Measurements from ENCODE around the gene PSMA2. TPM values are rescaled to one million over a fixed set of nuclear protein-coding genes. Genes with fewer than 3 reads are reported as not detected.

The PSMA2 gene
- total RNA-seq, 1 experiment from 2014 or later, result 175 TPM

- no peak overlapping the region for H2AFZ ChIP-seq
- intact Hi-C loops (cut with micrococcal nuclease; ENCODE audit: unreplicated experiment), result no loop called here
- H3K36me3 ChIP-seq (ENCODE audit: low read depth), result peaks cover 20% of the 10 kb centered on the region
- H3K4me1 ChIP-seq (replicated peaks; ENCODE audit: insufficient read depth), result peaks cover 18% of the 10 kb centered on the region
- peak overlapping the region; percentile 53 for H3K27ac ChIP-seq
- POLR2A ChIA-PET (ENCODE audit: unreplicated experiment), result interaction anchor here (0.5 kb wide), 1 partner anchor 18 kb away, joined by 20 read pairs; the partner anchor contains the start of genes MRPL32 and PSMA2
- H3K4me3 ChIP-seq, result no peak overlapping the region
- peaks cover 16% of the 10 kb centered on the region for H3K79me2 ChIP-seq (ENCODE audit: low read depth)
- no peaks in the 10 kb centered on the region for H3K27me3 ChIP-seq (ENCODE audit: insufficient read depth, low read depth)
- no peak for TF ChIP-seq EZH2 (IDR thresholded peaks at IDR 0.05; ENCODE audit: low read depth)
- no peak for TF ChIP-seq CTCF (conservative IDR thresholded peaks at IDR 0.05)
- no peaks in the 10 kb centered on the region for H4K20me1 ChIP-seq (ENCODE audit: insufficient read depth)
- DNase-seq, result peak in 1 of 2 experiments; percentile 74
- no peaks in the 10 kb centered on the region for H3K9me3 ChIP-seq (ENCODE audit: insufficient read depth, low read depth)
- peaks cover 30% of the 10 kb centered on the region for H3F3A ChIP-seq (ENCODE audit: insufficient read depth, low read depth)
- no peaks in the 10 kb centered on the region for H3K9me2 ChIP-seq (ENCODE audit: insufficient read depth)
- no TSS peak for BruUV-seq (replicated peaks)
- no peak overlapping the region for H3K4me2 ChIP-seq
- CTCF ChIA-PET, result interaction anchor here (0.6 to 0.7 kb wide), 2 partner anchors 410 to 1012 kb away, joined by 3 to 10 read pairs; partner anchors contain the start of gene UBE2D4
These were observed 17.4 kb downstream of the PSMA2 start for GRCh38 chr7:42914421-42915045.

GRCh38 chr7:42914009-42914408 is 18.0 kb downstream of the PSMA2 start:
- Histone ChIP-seq H3K79me2 (ENCODE audit: low read depth) (peaks cover 20% of the 10 kb centered on the region), H3K9me3 (ENCODE audit: insufficient read depth, low read depth) (no peaks in the 10 kb centered on the region), H3K4me2 (no peak overlapping the region), H2AFZ (no peak overlapping the region), H3K4me1 (replicated peaks; ENCODE audit: insufficient read depth) (peaks cover 18% of the 10 kb centered on the region), H3K27me3 (ENCODE audit: insufficient read depth, low read depth) (no peaks in the 10 kb centered on the region), H3K36me3 (ENCODE audit: low read depth) (peaks cover 14% of the 10 kb centered on the region), H4K20me1 (ENCODE audit: insufficient read depth) (no peaks in the 10 kb centered on the region), H3K4me3 (no peak overlapping the region), H3K9me2 (ENCODE audit: insufficient read depth) (no peaks in the 10 kb centered on the region), H3K27ac (no peak overlapping the region), H3F3A (ENCODE audit: insufficient read depth, low read depth) (peaks cover 30% of the 10 kb centered on the region)
- BruUV-seq (replicated peaks), result no TSS peak
- no peak for TF ChIP-seq CTCF (conservative IDR thresholded peaks at IDR 0.05)
- no peak for TF ChIP-seq EZH2 (IDR thresholded peaks at IDR 0.05; ENCODE audit: low read depth)
- ChIA-PET CTCF (interaction anchor here (0.6 to 0.7 kb wide), 2 partner anchors 410 to 1012 kb away, joined by 3 to 10 read pairs; partner anchors contain the start of gene UBE2D4), POLR2A (ENCODE audit: unreplicated experiment) (interaction anchor here (0.5 kb wide), 1 partner anchor 18 kb away, joined by 20 read pairs; the partner anchor contains the start of genes MRPL32 and PSMA2)
- DNase-seq, result no peak
- intact Hi-C loops (cut with micrococcal nuclease; ENCODE audit: unreplicated experiment), result no loop called here

GRCh38 chr7:42913591-42913990 is 18.4 kb downstream of the PSMA2 start:
- ChIA-PET POLR2A (ENCODE audit: unreplicated experiment) (no interaction called here), CTCF (interaction anchor here (0.7 kb wide), 1 partner anchor 411 kb away, joined by 10 read pairs; no protein-coding TSS in a partner anchor)
- no peaks in the 10 kb centered on the region for H4K20me1 ChIP-seq (ENCODE audit: insufficient read depth)
- no peak overlapping the region for H3K27ac ChIP-seq
- no peaks in the 10 kb centered on the region for H3K27me3 ChIP-seq (ENCODE audit: insufficient read depth, low read depth)
- H2AFZ ChIP-seq, result no peak overlapping the region
- H3F3A ChIP-seq (ENCODE audit: insufficient read depth, low read depth), result peaks cover 30% of the 10 kb centered on the region
- no peaks in the 10 kb centered on the region for H3K9me2 ChIP-seq (ENCODE audit: insufficient read depth)
- intact Hi-C loops (cut with micrococcal nuclease; ENCODE audit: unreplicated experiment), result loop anchor here (2.0 kb wide), 1 partner anchor 17 kb away; no protein-coding TSS in a partner anchor
- peaks cover 14% of the 10 kb centered on the region for H3K36me3 ChIP-seq (ENCODE audit: low read depth)
- H3K4me1 ChIP-seq (replicated peaks; ENCODE audit: insufficient read depth), result peaks cover 18% of the 10 kb centered on the region
- BruUV-seq (replicated peaks), result no TSS peak
- H3K9me3 ChIP-seq (ENCODE audit: insufficient read depth, low read depth), result no peaks in the 10 kb centered on the region
- TF ChIP-seq CTCF (conservative IDR thresholded peaks at IDR 0.05), result no peak
- no peak for TF ChIP-seq EZH2 (IDR thresholded peaks at IDR 0.05; ENCODE audit: low read depth)
- peaks cover 21% of the 10 kb centered on the region for H3K79me2 ChIP-seq (ENCODE audit: low read depth)
- H3K4me3 ChIP-seq, result no peak overlapping the region
- no peak overlapping the region for H3K4me2 ChIP-seq
- DNase-seq, result no peak

Data from PC-9 (cell line).